ENCODE results near the gene NEU4. TPM values are rescaled to one million over a fixed set of nuclear protein-coding genes. Genes with fewer than 3 reads are reported as not detected.

The NEU4 gene
- total RNA-seq, 1 experiment from 2014 or later: 0.70 TPM

DNA sequence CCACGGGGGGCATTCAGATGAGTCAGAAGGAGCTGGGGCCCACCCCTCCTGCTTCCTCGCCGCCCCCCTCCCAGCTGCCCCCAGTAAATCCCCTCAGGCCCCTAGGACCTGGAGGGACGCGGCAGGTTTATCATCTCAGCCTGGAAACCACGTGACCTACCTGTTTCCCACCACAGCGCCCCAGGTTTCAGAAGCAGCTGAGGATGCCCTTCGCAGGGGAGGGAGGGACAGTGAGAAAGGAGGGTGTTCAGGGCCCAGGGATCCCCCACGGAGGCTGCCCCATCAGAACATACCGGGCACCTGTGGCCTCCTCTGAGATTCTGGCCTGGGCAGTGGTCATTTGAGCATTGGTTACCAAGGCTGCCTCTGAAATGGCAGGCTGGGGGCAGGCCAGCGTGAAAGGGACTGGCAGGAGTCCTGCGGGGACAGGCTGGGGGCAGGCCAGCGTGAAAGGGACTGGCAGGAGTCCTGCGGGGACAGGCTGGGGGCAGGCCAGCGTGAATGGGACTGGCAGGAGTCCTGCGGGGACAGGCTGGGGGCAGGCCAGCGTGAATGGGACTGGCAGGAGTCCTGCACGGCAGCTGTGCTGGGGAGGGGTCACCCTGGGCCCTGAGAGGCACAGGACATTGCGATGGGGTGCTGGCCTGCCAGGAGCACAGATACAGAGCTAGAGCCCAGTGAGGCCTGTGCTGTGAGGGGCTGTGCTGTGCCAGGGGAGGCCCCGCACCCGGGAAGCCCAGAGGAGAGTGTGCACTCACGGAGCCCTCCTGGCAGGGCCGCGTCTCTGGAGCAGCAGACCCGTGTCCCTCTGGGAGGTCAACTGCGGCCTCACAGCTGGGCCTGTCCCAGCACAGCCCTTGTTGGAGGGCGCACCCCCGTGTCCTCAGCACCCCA is 1.6 kb downstream of the NEU4 start:
- Histone ChIP-seq H3K4ac (ENCODE audit: low read depth, low read length) (no peak overlapping the region), H3K14ac (ENCODE audit: insufficient read depth, low read length) (no peak overlapping the region), H3K4me1 (ENCODE audit: insufficient read depth, low read length) (peaks cover 3% of the 10 kb centered on the region), H2AK5ac (ENCODE audit: insufficient read length, low read length) (no peak overlapping the region), H2AFZ (ENCODE audit: low read length) (no peak overlapping the region), H3T11ph (ENCODE audit: low read length) (no peak overlapping the region), H3K56ac (ENCODE audit: insufficient read length, low read depth, low read length) (no peak overlapping the region), H3K18ac (ENCODE audit: insufficient read length, low read depth, low read length) (no peak overlapping the region), H3K23me2 (ENCODE audit: insufficient read length, low read depth, low read length, poor library complexity, severe bottlenecking) (no peaks in the 10 kb centered on the region), H3K79me2 (ENCODE audit: insufficient read depth, low read length) (no peaks in the 10 kb centered on the region), H4K5ac (ENCODE audit: insufficient read length, low read depth, low read length) (no peak overlapping the region), H3K79me1 (ENCODE audit: insufficient read depth, low read depth, low read length, poor library complexity, severe bottlenecking) (no peaks in the 10 kb centered on the region), H2BK120ac (ENCODE audit: low read depth, low read length, poor library complexity, severe bottlenecking) (no peak overlapping the region), H3K9ac (ENCODE audit: extremely low read depth, insufficient read length, low read length) (no peak overlapping the region), H4K91ac (ENCODE audit: insufficient read length, low read depth, low read length) (no peak overlapping the region), H2BK5ac (ENCODE audit: insufficient read length, low read length) (no peak overlapping the region), H4K8ac (replicated peaks; ENCODE audit: insufficient read length, low read depth, low read length) (no peak overlapping the region), H3K9me3 (ENCODE audit: control insufficient read depth, low read depth, low read length) (no peaks in the 10 kb centered on the region), H3K23ac (ENCODE audit: insufficient read length, low read depth, low read length) (no peak overlapping the region), H3K4me2 (ENCODE audit: insufficient read depth, insufficient read length, low read length) (no peak overlapping the region), H3K27me3 (ENCODE audit: insufficient read depth, low read length) (no peaks in the 10 kb centered on the region; the same call in 1 of the 2 replicates), H4K20me1 (ENCODE audit: control insufficient read depth, insufficient read depth, insufficient read length) (no peaks in the 10 kb centered on the region), H2BK15ac (ENCODE audit: low read depth, low read length) (no peak overlapping the region), H2BK20ac (ENCODE audit: low read depth, low read length, poor library complexity, severe bottlenecking) (no peak overlapping the region), H3K27ac (ENCODE audit: insufficient read length, low read depth, low read length) (no peak overlapping the region), H2BK12ac (ENCODE audit: insufficient read length, low read depth, low read length) (no peak overlapping the region)
- Mint-ChIP-seq H3K27ac (no peak overlapping the region), H3K4me3 (no peak overlapping the region), H3K27me3 (ENCODE audit: low read depth) (peaks cover 15% of the 10 kb centered on the region), H3K36me3 (ENCODE audit: insufficient read depth in 1 of 3, low read depth in 3 of 3) (no peaks in the 10 kb centered on the region), H3K9me3 (no peaks in the 10 kb centered on the region), H3K4me1 (peaks cover 13 to 22% of the 10 kb centered on the region in 2 experiments)
- no CpG with 5 or more reads among the region's 28 CpGs for WGBS (ENCODE audit: extremely low coverage, insufficient read length, low lambda C conversion rate)
- TF ChIP-seq, protein P1, sequence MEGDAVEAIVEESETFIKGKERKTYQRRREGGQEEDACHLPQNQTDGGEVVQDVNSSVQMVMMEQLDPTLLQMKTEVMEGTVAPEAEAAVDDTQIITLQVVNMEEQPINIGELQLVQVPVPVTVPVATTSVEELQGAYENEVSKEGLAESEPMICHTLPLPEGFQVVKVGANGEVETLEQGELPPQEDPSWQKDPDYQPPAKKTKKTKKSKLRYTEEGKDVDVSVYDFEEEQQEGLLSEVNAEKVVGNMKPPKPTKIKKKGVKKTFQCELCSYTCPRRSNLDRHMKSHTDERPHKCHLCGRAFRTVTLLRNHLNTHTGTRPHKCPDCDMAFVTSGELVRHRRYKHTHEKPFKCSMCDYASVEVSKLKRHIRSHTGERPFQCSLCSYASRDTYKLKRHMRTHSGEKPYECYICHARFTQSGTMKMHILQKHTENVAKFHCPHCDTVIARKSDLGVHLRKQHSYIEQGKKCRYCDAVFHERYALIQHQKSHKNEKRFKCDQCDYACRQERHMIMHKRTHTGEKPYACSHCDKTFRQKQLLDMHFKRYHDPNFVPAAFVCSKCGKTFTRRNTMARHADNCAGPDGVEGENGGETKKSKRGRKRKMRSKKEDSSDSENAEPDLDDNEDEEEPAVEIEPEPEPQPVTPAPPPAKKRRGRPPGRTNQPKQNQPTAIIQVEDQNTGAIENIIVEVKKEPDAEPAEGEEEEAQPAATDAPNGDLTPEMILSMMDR (conservative IDR thresholded peaks at IDR 0.05): no peak
- DNase-seq: peak; percentile 27
